DND-41 (cell line): Measurements from ENCODE around the gene TRAIP.

Source experiments
- ATAC-seq: fragments of 200-7000 bp; cut with Tn5 transposase; 3 replicates; pipeline ENCODE4 v1.9.1; 2021; ENCODE audit warnings: low read depth; ENCODE audit not compliant: insufficient read depth
- DNase-seq: peaks from one replicate; pipeline ENCODE4 v3.0.0-alpha.2; 2020
- H2AFZ ChIP-seq: 2 replicates; pipeline ENCODE4 v1.6.0; 2012; ENCODE audit warnings: low read depth, low read length
- H3K27ac ChIP-seq: 2 replicates; pipeline ENCODE4 v1.5.1; 2012; ENCODE audit warnings: low read length, inconsistent platforms
- H3K27me3 ChIP-seq: fragments of 200-600 bp; sonication (generic); 2 replicates; pipeline ENCODE4 v1.6.0; 2012; ENCODE audit warnings: low read length, mild to moderate bottlenecking, inconsistent platforms; ENCODE audit not compliant: insufficient read depth, poor library complexity
- H3K36me3 ChIP-seq: 2 replicates; pipeline ENCODE4 v1.5.1; 2012; ENCODE audit warnings: low read length, inconsistent platforms; ENCODE audit not compliant: insufficient read depth
- H3K4me1 ChIP-seq: 2 replicates; pipeline ENCODE4 v1.5.1; 2012; ENCODE audit warnings: mild to moderate bottlenecking, low read length; ENCODE audit not compliant: insufficient read depth
- H3K4me2 ChIP-seq: 2 replicates; pipeline ENCODE4 v1.6.0; 2012; ENCODE audit warnings: mild to moderate bottlenecking, moderate library complexity, low read length, inconsistent platforms; ENCODE audit not compliant: insufficient read depth
- H3K4me3 ChIP-seq, 2 experiments: fragments of 200-600 bp in 1 of 2; shearing (Covaris generic) in 1 of 2; 2 replicates each; pipeline ENCODE4 v1.5.1; 2012 to 2016; ENCODE audit warnings: inconsistent platforms in 2 of 2, low read length in 2 of 2, mild to moderate bottlenecking in 2 of 2, low read depth in 1 of 2, moderate library complexity in 1 of 2
- H3K79me2 ChIP-seq: 2 replicates; pipeline ENCODE4 v1.6.0; 2012; ENCODE audit warnings: low read length, inconsistent platforms; ENCODE audit not compliant: insufficient read depth
- H3K9ac ChIP-seq: 2 replicates; pipeline ENCODE4 v1.6.0; 2012; ENCODE audit warnings: low read depth, mild to moderate bottlenecking, inconsistent platforms, low read length, moderate library complexity
- H3K9me3 ChIP-seq: 2 replicates; pipeline ENCODE4 v1.5.1; 2012; ENCODE audit warnings: low read length, moderate library complexity, mild to moderate bottlenecking, inconsistent platforms; ENCODE audit not compliant: insufficient read depth, severe bottlenecking
- H4K20me1 ChIP-seq: 2 replicates; pipeline ENCODE4 v1.6.0; 2012; ENCODE audit warnings: low read length; ENCODE audit not compliant: insufficient read depth
- EZH2 ChIP-seq: IDR thresholded peaks from 3 replicates; pipeline ENCODE4 v1.6.1; 2012; ENCODE audit warnings: borderline replicate concordance, low read depth, mild to moderate bottlenecking, moderate library complexity, low read length, inconsistent platforms; ENCODE audit not compliant: severe bottlenecking
- TF ChIP-seq, protein P1 (sequence below): IDR thresholded peaks from 2 replicates; pipeline ENCODE4 v1.5.1; 2012; ENCODE audit warnings: borderline replicate concordance, low read length, moderate library complexity, mild to moderate bottlenecking; ENCODE audit not compliant: poor library complexity, severe bottlenecking; ENCODE audit errors: extremely low read depth

TRAIP gene

DNA sequence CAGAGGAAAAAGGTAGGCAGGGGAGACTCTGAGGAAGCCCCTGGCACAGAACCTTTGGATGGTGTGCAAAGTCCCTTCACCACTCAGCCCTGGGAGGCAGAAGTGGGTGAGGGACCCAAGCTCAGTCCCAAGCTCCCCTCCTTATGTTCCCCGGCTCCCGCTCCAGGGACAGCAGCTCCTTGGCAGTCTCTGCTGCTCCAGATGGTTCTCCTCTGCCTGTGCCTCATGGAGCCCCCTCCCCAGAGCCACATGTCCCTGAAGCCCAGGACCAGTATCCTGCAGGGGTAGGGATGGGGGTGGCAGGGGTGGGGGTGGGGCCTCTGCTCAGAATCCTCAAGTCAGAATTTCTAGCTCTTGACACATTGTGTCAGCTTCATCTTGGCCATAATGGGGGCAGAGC lies 21.4 kb upstream of the TRAIP start:
- no peak for ATAC-seq
- no peaks in the 10 kb centered on the region for H3K36me3 ChIP-seq
- no peak overlapping the region for H3K4me2 ChIP-seq
- H3K9ac ChIP-seq, result no peak overlapping the region
- peaks cover 6% of the 10 kb centered on the region for H3K27me3 ChIP-seq
- no peaks in the 10 kb centered on the region for H3K9me3 ChIP-seq
- H3K4me3 ChIP-seq, result no peak overlapping the region
- TF ChIP-seq EZH2, result no peak
- TF ChIP-seq, protein P1, sequence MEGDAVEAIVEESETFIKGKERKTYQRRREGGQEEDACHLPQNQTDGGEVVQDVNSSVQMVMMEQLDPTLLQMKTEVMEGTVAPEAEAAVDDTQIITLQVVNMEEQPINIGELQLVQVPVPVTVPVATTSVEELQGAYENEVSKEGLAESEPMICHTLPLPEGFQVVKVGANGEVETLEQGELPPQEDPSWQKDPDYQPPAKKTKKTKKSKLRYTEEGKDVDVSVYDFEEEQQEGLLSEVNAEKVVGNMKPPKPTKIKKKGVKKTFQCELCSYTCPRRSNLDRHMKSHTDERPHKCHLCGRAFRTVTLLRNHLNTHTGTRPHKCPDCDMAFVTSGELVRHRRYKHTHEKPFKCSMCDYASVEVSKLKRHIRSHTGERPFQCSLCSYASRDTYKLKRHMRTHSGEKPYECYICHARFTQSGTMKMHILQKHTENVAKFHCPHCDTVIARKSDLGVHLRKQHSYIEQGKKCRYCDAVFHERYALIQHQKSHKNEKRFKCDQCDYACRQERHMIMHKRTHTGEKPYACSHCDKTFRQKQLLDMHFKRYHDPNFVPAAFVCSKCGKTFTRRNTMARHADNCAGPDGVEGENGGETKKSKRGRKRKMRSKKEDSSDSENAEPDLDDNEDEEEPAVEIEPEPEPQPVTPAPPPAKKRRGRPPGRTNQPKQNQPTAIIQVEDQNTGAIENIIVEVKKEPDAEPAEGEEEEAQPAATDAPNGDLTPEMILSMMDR, result no peak
- no peaks in the 10 kb centered on the region for H3K79me2 ChIP-seq
- DNase-seq, result no peak
- no peaks in the 10 kb centered on the region for H3K4me1 ChIP-seq
- no peak overlapping the region for H2AFZ ChIP-seq
- no peaks in the 10 kb centered on the region; the same call in 1 of the 2 replicates for H4K20me1 ChIP-seq
- no peak overlapping the region for H3K27ac ChIP-seq

DNA sequence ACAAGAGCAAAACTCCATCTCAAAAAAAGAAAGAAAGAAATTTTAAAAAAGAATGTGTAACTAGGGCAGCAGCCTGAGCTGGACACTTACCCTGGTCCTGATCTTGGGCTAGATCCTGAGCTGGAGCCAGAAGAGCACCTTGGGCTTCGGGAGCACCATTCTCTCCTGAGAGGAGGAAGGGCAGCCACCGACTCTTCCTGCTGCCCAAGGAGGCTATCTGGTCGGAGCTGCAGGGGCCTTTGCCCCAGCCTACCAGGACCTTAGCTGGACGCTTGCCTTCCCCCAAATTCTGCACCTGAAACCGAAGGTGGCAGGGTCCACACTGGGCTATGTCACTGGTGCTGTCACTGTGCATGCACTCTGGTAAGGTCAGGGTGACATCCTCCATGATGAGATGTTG lies 20.2 kb upstream of the TRAIP start:
- no peaks in the 10 kb centered on the region for H3K9me3 ChIP-seq
- H3K4me3 ChIP-seq, result no peak overlapping the region
- no peaks in the 10 kb centered on the region for H3K36me3 ChIP-seq
- ATAC-seq (no peak), DNase-seq (no peak)
- no peak overlapping the region for H3K27ac ChIP-seq
- H3K27me3 ChIP-seq, result peaks cover 4% of the 10 kb centered on the region
- no peak overlapping the region for H2AFZ ChIP-seq
- H3K9ac ChIP-seq, result no peak overlapping the region
- no peaks in the 10 kb centered on the region; the same call in 1 of the 2 replicates for H4K20me1 ChIP-seq
- no peaks in the 10 kb centered on the region for H3K4me1 ChIP-seq
- H3K4me2 ChIP-seq, result no peak overlapping the region
- no peaks in the 10 kb centered on the region for H3K79me2 ChIP-seq
- TF ChIP-seq, protein P1, result no peak
- no peak for TF ChIP-seq EZH2

DNA sequence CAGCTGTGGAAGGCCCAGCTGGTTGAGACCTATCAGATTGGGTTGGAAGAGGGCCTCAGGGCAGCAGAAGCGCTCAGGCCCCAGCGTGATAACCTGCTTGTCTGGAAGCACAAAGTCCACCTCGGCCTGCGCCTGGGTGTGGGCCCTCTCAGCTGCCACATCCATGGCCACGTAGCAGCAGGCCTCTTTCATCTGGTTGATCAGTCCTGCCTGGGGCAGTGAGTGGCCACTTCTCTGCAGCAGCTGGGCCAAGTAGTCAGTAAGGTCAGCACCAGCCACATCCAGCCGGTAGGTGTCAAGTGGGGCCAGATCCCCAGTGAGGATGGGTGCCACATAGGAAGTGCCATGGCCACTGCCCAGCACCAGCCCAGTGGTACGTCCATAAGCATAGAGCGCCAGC lies 17.3 kb upstream of the TRAIP start:
- H3K36me3 ChIP-seq, result no peaks in the 10 kb centered on the region
- no peaks in the 10 kb centered on the region for H3K9me3 ChIP-seq
- no peak for DNase-seq
- H2AFZ ChIP-seq, result no peak overlapping the region
- H3K9ac ChIP-seq, result no peak overlapping the region
- peaks cover 23% of the 10 kb centered on the region for H3K27me3 ChIP-seq
- TF ChIP-seq, protein P1, result no peak
- TF ChIP-seq EZH2, result no peak
- no peaks in the 10 kb centered on the region for H3K79me2 ChIP-seq
- no peaks in the 10 kb centered on the region; the same call in 1 of the 2 replicates for H4K20me1 ChIP-seq
- H3K4me2 ChIP-seq, result no peak overlapping the region
- H3K27ac ChIP-seq, result no peak overlapping the region
- H3K4me1 ChIP-seq, result peaks cover 7% of the 10 kb centered on the region; the same call in 1 of the 2 replicates
- no peak overlapping the region for H3K4me3 ChIP-seq
- ATAC-seq, result no peak

DNA sequence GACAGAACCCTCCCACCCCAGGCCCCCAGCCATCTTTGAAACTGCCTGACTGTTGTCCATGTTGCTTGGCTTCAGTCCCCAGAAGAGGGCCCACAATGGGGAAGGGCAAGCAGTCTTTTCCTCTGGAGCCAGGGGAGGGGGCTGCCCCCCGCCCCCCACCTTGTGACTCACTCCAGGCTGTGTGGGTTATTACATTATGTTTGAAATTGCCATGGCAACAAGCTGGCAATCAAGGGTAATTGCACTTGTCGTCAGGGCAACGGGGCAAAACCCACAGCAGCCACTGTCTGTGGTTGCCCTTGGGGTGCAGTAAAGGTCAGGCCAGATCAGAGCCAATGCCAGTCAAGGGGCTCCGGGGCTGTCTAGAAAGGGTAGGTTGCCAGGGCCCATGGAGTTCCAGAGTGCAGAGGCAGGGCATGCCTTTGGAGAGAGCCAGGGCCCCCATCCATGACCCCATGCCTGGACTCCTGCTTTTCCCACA lies 16.5 kb upstream of the TRAIP start:
- Histone ChIP-seq H4K20me1 (peaks cover 8% of the 10 kb centered on the region), H3K4me1 (peaks cover 7% of the 10 kb centered on the region; the same call in 1 of the 2 replicates), H3K27ac (no peak overlapping the region), H3K4me2 (no peak overlapping the region), H3K4me3 (no peak overlapping the region), H3K9ac (no peak overlapping the region), H3K79me2 (no peaks in the 10 kb centered on the region), H3K27me3 (peaks cover 23% of the 10 kb centered on the region), H2AFZ (no peak overlapping the region), H3K9me3 (no peaks in the 10 kb centered on the region), H3K36me3 (no peaks in the 10 kb centered on the region)
- no peak for ATAC-seq
- TF ChIP-seq EZH2, result no peak
- TF ChIP-seq, protein P1, result no peak
- no peak for DNase-seq
